22Rv1 (cell line): ENCODE data around the gene TSSK3.

ENCODE experiments used
- ZFX ChIP-seq: fragments of 450-650 bp; IDR thresholded peaks from 2 replicates; pipeline ENCODE4 v1.6.1; 2017; ENCODE audit warnings: antibody characterized with exemption, borderline replicate concordance
- TF ChIP-seq, protein P1 (sequence below): fragments of 450-650 bp; IDR thresholded peaks from 2 replicates; pipeline ENCODE4 v1.5.1; 2017; ENCODE audit warnings: mild to moderate bottlenecking

DNA sequence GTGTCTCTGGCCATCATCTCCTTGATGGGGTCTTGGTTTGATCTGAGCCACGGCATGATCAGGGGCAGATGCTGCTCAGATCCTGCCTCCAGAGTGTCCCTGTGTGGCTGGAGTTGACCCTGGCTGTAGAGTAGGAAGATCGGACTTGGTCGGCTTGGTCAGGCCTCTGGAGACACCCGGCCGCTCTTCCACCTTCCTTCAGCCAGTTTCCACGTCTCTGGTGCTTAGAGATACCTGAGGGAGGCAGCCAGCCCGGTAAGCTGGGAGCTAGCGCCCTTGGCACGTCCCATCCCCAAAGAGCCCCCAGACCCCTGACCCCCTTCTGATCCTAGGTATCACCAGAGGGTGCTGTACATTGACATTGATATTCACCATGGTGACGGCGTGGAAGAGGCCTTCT is 35.1 kb upstream of the TSSK3 start:
- TF ChIP-seq, protein P1, sequence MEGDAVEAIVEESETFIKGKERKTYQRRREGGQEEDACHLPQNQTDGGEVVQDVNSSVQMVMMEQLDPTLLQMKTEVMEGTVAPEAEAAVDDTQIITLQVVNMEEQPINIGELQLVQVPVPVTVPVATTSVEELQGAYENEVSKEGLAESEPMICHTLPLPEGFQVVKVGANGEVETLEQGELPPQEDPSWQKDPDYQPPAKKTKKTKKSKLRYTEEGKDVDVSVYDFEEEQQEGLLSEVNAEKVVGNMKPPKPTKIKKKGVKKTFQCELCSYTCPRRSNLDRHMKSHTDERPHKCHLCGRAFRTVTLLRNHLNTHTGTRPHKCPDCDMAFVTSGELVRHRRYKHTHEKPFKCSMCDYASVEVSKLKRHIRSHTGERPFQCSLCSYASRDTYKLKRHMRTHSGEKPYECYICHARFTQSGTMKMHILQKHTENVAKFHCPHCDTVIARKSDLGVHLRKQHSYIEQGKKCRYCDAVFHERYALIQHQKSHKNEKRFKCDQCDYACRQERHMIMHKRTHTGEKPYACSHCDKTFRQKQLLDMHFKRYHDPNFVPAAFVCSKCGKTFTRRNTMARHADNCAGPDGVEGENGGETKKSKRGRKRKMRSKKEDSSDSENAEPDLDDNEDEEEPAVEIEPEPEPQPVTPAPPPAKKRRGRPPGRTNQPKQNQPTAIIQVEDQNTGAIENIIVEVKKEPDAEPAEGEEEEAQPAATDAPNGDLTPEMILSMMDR, result no peak
- no peak for TF ChIP-seq ZFX
